ENCODE measurements around the gene ZNF276.
"Not testable (repeated sequence)": the region's sequence is repeated elsewhere in the genome, so short reads cannot be mapped to it uniquely, and the experiment has no call there.

ZNF276 gene

GRCh38 chr16:89697161-89697615 is 24.1 kb upstream of the ZNF276 start:
- no peaks in the 10 kb centered on the region for H3K9me2 ChIP-seq (ENCODE audit: low read depth, low read length)
- H3K9ac ChIP-seq (ENCODE audit: low read length): no peak overlapping the region
- no peaks in the 10 kb centered on the region for H3K27me3 ChIP-seq (ENCODE audit: insufficient read depth, low read length)
- H3F3A ChIP-seq (ENCODE audit: insufficient read depth, low read length): no peaks in the 10 kb centered on the region
- no peak overlapping the region for H3K4me3 ChIP-seq (ENCODE audit: low read depth, low read length, poor library complexity, severe bottlenecking)
- no peaks in the 10 kb centered on the region for H3K79me2 ChIP-seq (ENCODE audit: insufficient read depth, low read length)
- H3K9me3 ChIP-seq (ENCODE audit: low read length): no peaks in the 10 kb centered on the region
- peaks cover 42% of the 10 kb centered on the region for H3K36me3 ChIP-seq (ENCODE audit: insufficient read depth, low read length)
- no peak for TF ChIP-seq EZH2 (IDR thresholded peaks at IDR 0.05; ENCODE audit: borderline replicate concordance, low read length)
- TF ChIP-seq, protein P1, sequence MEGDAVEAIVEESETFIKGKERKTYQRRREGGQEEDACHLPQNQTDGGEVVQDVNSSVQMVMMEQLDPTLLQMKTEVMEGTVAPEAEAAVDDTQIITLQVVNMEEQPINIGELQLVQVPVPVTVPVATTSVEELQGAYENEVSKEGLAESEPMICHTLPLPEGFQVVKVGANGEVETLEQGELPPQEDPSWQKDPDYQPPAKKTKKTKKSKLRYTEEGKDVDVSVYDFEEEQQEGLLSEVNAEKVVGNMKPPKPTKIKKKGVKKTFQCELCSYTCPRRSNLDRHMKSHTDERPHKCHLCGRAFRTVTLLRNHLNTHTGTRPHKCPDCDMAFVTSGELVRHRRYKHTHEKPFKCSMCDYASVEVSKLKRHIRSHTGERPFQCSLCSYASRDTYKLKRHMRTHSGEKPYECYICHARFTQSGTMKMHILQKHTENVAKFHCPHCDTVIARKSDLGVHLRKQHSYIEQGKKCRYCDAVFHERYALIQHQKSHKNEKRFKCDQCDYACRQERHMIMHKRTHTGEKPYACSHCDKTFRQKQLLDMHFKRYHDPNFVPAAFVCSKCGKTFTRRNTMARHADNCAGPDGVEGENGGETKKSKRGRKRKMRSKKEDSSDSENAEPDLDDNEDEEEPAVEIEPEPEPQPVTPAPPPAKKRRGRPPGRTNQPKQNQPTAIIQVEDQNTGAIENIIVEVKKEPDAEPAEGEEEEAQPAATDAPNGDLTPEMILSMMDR (IDR thresholded peaks at IDR 0.05; ENCODE audit: low read length): no peak
- H2AFZ ChIP-seq (ENCODE audit: low read length): no peak overlapping the region
- no peak overlapping the region for H3K27ac ChIP-seq (ENCODE audit: low read depth, low read length, poor library complexity, severe bottlenecking)
- H4K20me1 ChIP-seq (ENCODE audit: insufficient read depth, low read length): no peaks in the 10 kb centered on the region
- H3K4me2 ChIP-seq (ENCODE audit: low read length): no peak overlapping the region
- H3K4me1 ChIP-seq (ENCODE audit: insufficient read depth, low read length, severe bottlenecking): peaks cover 17% of the 10 kb centered on the region

GRCh38 chr16:89697616-89698331 is 23.6 kb upstream of the ZNF276 start:
- Histone ChIP-seq H3K9ac (ENCODE audit: low read length) (no peak overlapping the region), H3K27me3 (ENCODE audit: insufficient read depth, low read length) (no peaks in the 10 kb centered on the region), H3K27ac (ENCODE audit: low read depth, low read length, poor library complexity, severe bottlenecking) (no peak overlapping the region), H3K9me3 (ENCODE audit: low read length) (no peaks in the 10 kb centered on the region), H3K9me2 (ENCODE audit: low read depth, low read length) (no peaks in the 10 kb centered on the region), H3K4me2 (ENCODE audit: low read length) (no peak overlapping the region), H3K36me3 (ENCODE audit: insufficient read depth, low read length) (peaks cover 38% of the 10 kb centered on the region), H3K79me2 (ENCODE audit: insufficient read depth, low read length) (no peaks in the 10 kb centered on the region), H4K20me1 (ENCODE audit: insufficient read depth, low read length) (no peaks in the 10 kb centered on the region), H2AFZ (ENCODE audit: low read length) (no peak overlapping the region), H3K4me1 (ENCODE audit: insufficient read depth, low read length, severe bottlenecking) (peaks cover 22% of the 10 kb centered on the region), H3F3A (ENCODE audit: insufficient read depth, low read length) (no peaks in the 10 kb centered on the region), H3K4me3 (ENCODE audit: low read depth, low read length, poor library complexity, severe bottlenecking) (no peak overlapping the region)
- TF ChIP-seq, protein P1 (IDR thresholded peaks at IDR 0.05; ENCODE audit: low read length): no peak
- no peak for TF ChIP-seq EZH2 (IDR thresholded peaks at IDR 0.05; ENCODE audit: borderline replicate concordance, low read length)

GRCh38 chr16:89698717-89699116 is 22.6 kb upstream of the ZNF276 start:
- H3K4me2 ChIP-seq (ENCODE audit: low read length); H3K27me3 ChIP-seq (ENCODE audit: insufficient read depth, low read length); H3K9me2 ChIP-seq (ENCODE audit: low read depth, low read length); H2AFZ ChIP-seq (ENCODE audit: low read length); H3K27ac ChIP-seq (ENCODE audit: low read depth, low read length, poor library complexity, severe bottlenecking); H4K20me1 ChIP-seq (ENCODE audit: insufficient read depth, low read length); H3K9ac ChIP-seq (ENCODE audit: low read length); H3K79me2 ChIP-seq (ENCODE audit: insufficient read depth, low read length); H3K4me3 ChIP-seq (ENCODE audit: low read depth, low read length, poor library complexity, severe bottlenecking); H3F3A ChIP-seq (ENCODE audit: insufficient read depth, low read length); H3K9me3 ChIP-seq (ENCODE audit: low read length): not testable (repeated sequence)
- Histone ChIP-seq H3K36me3 (ENCODE audit: insufficient read depth, low read length) (peaks cover 29% of the 10 kb centered on the region), H3K4me1 (ENCODE audit: insufficient read depth, low read length, severe bottlenecking) (peaks cover 22% of the 10 kb centered on the region)

DNA sequence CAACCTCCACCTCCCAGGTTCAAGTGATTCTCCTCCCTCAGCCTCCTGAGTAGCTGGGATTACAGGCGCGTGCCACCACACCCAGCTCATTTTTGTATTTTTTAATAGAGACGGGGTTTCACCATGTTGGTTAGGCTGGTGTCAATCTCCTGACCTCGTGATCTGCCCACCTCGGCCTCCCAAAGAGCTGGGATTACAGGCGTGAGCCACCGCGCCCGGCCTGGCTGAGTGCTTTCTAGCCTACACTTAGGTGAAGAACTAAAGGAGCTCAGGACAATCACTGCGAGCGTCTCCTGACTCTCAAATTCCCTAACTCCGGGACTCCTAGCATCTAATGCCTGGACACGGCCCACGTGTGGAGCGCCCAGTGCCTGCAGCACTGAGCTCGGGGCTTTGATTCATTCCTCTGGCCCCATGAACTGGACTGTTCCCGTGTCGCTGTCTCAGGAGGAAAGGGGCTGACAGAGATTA is 21.7 kb upstream of the ZNF276 start:
- not testable (repeated sequence) for H3K4me3 ChIP-seq (ENCODE audit: low read depth, low read length, poor library complexity, severe bottlenecking); H3K79me2 ChIP-seq (ENCODE audit: insufficient read depth, low read length); H2AFZ ChIP-seq (ENCODE audit: low read length); H3K9me2 ChIP-seq (ENCODE audit: low read depth, low read length); H3K9me3 ChIP-seq (ENCODE audit: low read length); H3K9ac ChIP-seq (ENCODE audit: low read length); H3K27me3 ChIP-seq (ENCODE audit: insufficient read depth, low read length); H3F3A ChIP-seq (ENCODE audit: insufficient read depth, low read length); H3K27ac ChIP-seq (ENCODE audit: low read depth, low read length, poor library complexity, severe bottlenecking); H4K20me1 ChIP-seq (ENCODE audit: insufficient read depth, low read length)
- Histone ChIP-seq H3K4me1 (ENCODE audit: insufficient read depth, low read length, severe bottlenecking) (peaks cover 22% of the 10 kb centered on the region), H3K4me2 (ENCODE audit: low read length) (peak overlapping the region; percentile 56), H3K36me3 (ENCODE audit: insufficient read depth, low read length) (peaks cover 21% of the 10 kb centered on the region)

Data from OCI-LY1 (cell line).